GM19043 (cell line): ENCODE results near the gene RIC3.

Experiments
- ATAC-seq: cut with Tn5 transposase; IDR thresholded peaks from one replicate; pipeline ENCODE4 v1.9.1; 2021; ENCODE audit warnings: low read depth; ENCODE audit not compliant: unreplicated experiment

The RIC3 gene, protein sequence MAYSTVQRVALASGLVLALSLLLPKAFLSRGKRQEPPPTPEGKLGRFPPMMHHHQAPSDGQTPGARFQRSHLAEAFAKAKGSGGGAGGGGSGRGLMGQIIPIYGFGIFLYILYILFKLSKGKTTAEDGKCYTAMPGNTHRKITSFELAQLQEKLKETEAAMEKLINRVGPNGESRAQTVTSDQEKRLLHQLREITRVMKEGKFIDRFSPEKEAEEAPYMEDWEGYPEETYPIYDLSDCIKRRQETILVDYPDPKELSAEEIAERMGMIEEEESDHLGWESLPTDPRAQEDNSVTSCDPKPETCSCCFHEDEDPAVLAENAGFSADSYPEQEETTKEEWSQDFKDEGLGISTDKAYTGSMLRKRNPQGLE

DNA sequence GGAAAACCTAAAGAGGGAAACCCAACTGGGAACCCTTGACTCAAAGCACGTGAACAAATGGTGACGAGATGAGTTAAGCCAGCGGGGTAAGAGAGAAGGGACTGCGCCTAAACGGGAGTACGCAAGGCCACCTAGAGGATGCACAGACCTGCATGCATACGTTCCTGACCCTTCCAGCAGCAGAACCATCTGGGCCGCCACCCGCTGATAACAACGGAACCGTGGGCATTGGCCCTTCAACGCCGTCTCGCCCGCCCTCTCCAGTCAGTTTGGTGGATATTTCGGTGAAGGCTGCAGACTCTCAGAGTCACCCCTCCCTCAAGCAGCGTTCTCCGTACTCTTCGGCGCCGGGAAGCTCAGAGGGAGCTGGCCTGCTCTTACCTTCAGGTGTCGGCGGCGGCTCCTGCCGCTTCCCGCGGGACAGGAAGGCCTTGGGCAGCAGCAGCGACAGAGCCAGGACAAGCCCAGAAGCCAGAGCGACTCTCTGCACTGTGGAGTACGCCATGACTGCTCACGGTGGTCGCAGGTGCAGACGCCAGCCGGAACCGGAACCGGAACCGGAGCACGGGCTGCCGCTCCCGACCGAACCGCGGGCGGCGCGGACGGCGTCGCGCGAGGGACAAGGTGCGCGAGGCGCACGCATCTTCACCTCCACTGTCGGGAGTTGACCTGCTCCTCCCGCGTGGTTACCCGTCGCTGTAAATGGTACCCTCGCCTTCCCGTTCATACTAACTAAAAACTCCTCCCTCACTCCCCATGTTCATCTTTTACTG lies at the start of gene RIC3:
TSS of gene RIC3 (minus strand) at position 541 of the 773 bp plus-strand sequence. CDS start at position 505, 36 bp downstream.
- ATAC-seq, result peak; percentile 47

DNA sequence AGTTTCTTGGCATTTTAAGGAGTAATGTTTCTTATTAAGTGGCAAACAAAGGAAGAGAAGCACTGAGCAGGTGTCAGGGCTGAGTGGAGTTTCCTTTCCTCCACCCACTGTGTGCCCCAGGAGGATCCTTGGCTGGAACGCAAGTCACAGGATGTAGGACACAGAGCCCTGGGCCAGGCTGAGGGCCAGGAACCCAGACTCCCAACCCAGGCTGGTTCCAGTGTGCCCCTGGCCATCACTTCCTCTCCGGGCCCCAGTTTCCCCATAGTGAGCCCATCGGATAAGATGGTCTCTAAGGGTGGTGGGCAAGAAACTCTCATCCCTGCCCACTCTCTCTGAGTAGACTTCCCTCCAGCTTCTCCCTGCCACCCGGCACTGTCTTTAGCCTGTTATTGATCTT lies 49.6 kb upstream of the RIC3 start:
- ATAC-seq, result no peak

DNA sequence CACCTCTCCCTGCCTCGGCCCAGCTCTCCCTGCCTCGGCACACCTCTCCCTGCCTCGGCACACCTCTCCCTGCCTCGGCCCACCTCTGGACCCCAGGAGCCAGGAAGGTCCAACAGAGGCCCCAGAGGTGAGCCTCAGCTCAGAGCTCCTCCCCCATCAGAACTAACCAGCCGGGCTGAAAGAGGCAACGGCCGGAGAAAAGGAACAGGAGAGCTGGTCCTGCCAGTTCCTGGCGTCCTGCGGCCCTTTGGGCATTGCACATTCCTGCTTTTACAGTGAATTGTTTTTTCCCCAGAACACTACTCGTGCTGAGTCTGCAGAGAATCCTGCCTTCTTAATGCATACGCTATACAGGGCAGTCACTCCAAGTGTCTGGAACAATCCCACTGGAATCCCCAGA lies 49.1 kb upstream of the RIC3 start:
- no peak for ATAC-seq

DNA sequence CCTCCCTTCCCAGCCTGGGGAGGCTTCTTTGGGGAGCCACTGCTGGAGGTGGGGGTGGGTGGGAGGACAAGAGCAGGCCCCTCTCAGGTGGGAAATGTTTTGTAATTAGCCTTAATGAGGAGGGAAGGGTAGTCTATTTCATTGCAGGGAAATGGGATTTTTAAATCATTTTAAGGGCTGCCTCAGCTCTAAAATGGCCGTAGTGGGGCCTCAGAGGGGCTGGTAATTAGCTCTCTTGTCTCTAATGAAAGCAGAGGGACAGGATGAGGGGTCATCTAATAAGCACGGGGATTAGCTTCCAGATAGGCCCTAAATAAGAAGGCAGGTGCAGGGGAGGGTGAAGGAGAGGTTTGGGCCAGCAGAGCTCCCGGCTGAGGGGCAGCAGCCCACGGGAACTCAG lies 48.3 kb upstream of the RIC3 start:
- ATAC-seq, result no peak

DNA sequence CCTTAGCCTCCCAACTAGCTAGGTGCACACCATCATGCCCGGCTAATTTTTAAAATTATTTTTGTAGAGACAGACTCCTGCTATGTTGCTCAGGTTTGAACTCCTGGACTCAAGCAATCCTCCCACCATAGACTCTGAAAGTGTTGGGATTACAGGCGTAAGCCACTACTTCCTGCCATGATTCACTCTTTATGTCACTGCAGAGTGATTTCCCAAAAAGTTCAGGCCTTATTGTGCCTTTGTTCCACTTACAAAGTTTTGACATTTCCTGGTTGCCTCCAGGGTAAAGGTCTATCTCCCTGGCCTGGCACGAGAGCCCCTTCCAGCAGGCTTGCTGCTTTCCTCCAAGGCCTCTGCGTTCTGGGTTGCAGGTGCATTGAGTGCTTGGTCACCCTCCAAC lies 44.6 kb upstream of the RIC3 start:
- ATAC-seq, result no peak

DNA sequence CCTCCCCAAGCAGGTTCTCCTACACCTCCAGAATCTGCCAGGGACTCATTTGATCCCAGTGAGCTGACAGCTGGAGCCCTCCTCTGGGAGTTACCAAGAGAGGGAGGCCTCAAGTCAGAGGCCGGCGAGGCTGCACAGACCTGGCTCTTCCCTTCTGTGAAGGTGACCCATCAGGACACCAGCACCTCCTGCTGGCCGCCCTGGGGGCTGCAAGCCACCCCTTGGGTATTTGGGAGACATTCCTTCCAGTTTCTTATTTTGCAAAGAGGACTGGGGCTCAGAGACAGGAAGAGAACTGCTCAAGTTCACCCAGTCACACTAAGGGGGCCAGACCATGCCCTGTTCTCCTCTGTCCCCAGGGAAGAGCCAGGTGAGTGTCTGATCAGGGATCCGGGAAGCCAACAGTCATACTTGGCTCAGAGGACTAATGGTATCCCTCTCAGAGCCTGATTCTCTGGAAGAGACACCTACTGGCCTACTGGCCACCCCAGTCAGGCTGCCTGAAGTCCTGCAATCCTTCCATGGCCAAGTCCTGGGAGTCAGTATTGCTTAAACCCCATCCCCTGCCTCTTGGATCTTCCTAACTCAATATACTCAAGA lies 40.5 kb upstream of the RIC3 start:
- ATAC-seq, result no peak

DNA sequence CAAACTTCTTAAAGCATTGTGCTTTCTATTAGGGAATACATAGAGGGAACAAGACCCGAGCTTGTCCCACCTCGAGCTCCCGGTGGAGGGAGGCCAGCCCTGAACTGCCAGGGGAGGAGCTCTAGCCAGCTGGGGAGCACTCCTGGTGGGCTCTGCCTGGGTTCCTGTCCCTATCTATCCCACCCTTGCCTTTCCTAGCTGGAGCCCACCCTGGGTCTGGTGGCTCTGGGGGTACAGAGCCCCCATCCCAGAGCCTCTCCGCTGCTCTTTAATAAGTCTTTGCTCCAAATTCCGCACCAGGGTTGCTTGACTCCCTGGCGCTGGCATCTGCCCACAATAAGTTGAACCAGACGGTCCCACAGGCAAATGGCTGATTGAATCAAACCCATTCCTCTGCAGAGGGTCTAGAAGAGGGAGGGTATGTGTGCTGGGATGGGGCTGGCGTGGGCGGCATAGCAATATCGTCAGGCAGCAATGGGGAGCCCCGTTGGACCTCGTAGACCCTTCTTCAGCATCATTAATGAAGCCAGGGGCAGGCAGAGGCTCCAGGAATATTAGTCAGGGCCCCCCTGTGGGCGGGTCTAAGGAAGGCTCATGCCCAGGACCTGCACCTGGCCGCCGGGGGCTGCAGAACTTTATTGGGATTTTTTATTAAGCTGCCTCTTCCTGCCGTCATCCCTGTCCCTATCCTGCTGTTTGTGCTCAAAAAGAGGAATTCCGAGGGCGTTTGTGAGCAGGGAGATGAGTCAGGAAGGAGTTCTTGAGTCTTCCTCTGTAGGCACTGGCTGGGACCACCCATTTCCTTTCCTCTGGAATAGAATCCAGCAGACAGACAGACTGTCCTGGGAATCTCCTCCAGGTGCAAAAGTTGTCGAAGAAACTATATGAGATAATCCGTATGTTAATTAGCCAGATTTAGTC lies 38.5 kb upstream of the RIC3 start:
- ATAC-seq, result no peak

DNA sequence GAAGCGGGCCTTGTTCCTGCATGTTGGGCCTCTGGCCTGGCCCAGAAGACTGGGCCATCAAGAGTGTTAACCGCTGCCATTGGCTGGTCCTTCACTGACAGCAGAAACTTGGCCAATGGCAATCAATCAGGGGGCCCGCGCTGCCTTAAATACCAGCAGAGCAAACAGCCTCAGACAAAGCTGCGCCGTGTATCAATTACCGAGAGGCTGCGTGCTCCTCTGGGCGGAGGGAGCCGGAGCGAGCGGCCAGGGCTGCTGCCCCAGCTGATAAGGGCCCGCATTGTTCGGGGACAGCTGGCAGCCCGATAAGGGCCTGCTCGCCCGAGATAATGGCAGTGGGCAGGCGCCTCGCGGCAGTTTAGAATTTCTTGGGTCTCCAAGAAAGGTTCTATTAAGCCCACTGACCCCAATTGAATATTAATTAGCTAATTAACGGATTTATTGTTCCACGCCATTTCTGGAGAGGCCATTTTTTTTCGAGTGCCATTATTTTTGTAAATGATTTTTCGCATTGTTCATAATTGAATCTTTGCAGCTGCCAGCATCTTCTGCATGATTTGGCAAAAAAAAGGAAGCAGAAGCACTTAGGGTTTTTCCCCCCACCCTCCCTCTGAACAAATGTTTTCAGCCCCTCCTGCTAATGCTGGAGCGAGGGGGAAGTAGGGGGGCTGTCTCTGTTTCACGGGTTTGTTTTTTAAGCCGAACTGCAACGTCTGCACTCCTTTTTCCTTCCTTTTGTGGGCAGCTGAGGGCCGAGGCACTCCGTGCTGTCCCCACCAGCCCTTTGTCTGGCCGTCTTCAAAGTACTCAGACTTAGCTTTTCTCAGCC lies 37.6 kb upstream of the RIC3 start:
- no peak for ATAC-seq

DNA sequence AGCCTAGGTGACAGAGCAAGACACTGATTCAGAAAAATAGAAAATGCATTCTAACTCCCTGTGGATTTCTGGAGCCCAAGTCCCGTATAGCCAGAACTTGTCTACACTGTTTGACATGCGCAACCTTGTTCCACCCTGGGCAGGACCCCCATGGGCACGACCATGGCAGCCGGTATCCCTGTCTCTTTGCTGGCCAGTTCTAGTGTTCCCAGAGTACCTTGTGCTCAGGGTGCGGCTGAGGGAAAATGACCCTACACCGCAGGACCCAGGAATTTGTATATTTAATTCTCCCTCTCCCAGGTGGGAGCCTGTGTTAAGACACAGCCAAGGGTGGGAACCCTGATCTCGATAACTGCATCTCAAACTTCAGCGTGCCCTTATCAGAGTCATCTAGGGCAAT lies 36.7 kb upstream of the RIC3 start:
- no peak for ATAC-seq

DNA sequence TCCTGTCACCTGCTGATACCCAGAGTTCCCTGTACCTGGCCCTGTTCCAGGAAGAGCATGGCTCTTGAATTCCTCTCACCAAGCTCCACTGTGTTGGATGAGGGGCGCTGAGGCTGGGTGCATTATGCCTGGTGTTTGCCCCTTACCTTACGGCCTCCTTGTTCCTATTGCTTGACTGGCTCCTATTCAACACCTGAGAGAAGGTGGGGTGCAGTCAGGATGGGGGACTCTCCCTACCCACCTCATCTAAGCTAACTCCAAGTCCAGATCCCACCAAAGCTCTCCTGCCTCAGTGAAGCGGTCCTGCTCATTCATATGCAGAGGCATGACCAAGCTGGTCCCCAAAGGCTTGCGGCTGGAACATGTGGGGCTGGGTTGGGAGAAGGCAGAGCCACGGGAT lies 35.8 kb upstream of the RIC3 start:
- ATAC-seq, result no peak

DNA sequence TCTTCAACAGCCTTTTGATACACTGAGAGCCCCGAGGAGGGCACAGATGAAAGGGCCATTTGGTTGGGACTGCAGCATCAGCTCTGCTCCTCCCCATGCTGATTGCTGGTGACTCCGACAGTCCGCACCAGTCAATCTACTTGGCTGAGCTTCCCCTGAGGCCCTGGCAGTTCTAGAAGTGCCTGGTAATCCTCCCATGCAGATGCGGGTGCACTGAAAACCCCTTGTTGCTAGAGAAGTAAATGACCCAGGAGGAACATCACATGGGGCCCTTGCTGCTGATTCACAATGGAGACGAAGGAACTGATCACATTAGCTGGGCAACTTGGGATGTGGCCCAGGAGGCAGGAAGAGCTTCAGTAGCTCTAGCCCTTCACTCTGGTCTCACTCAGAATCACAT lies 35.2 kb upstream of the RIC3 start:
- ATAC-seq, result no peak

DNA sequence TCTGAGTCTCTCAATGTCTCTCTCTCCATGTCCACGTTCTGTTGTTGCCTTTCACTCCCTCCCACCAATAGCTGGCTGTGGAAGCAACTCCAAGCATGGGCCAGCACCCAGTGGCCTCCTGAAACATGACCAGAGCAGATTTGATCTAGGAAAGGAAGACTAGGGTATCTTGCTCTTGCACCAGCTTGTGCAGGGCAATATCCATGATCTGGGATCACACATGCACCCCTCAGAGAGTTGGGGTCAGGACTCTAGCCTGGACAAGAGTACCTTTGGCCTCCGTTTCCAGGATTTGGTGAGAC lies 34.5 kb upstream of the RIC3 start:
- ATAC-seq, result no peak

DNA sequence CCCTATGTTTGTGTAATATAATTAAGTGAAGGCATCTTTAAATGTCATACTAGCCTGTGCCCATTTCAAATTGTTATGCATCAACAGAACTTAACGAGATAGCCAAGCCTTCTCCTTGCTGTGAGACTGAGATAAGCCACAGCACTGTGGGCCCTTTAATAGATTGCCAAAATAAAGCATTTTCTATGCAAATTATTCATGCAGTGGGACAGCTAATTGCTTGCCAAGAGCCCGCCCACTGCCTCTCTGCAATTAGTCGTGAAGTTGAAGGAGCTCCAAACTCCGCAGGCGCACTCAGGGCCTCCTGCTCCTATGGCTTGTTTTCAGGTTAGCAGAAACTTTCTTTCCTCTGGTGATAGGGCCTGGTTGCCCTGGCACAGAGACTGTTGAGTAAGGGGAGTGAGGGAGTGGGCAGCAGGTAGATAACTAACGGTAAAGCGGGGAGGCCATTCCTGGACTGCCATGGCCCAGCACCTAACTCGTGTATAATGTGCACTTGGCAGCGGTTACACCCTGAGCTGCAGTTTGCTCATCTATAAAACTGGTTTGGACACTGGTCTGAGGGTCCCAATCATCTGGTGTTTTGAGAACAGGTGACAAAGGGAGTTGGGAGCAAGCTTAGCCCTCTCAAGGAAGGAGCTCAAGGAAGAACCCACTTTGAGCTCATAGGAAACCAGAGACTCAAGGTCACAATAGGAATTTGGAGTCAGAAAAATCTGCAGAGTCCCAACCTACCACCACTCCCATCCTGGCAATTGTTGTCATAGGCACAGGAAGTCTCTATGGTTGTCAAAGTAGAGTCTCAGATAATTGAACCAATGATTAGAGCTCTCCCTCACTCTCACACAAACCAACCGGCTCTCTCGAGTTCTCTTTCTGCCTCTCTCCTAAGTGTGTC lies 33.9 kb upstream of the RIC3 start:
- ATAC-seq, result no peak

DNA sequence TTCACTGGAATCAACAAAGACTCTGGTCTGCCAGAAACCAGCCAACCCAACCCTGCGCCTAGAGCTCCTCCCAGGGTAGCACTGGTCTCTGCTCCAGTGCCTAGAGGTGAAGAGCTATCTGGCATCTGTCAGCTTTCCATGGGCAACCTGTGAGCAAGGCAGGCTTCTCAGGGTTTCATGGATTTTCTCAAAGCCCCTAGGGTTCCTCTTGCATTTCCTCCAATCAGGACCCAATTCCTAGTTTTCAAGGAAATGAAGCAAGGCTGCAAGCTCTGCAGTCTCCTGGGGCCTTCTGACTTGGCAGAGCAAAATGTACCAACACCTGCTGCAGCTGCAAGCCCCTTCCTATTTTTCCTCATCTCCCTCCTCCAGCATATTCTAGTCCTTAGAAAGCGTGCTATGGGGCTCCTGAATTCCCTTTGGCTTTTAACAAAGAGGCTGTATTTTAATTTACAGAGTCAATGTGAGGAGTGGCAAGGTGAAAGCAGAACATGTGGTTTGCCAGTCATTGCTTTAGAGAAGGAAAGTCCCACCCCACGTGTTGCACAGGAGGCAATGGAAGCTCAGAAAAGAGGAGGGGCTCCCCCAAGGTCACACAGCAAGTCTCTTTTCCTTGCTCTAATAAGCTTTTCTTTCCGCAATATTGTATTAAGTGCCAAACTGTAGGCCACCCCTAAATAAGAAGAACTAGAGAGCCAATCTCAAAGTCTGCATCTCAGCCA lies 33.0 kb upstream of the RIC3 start:
- ATAC-seq, result no peak

DNA sequence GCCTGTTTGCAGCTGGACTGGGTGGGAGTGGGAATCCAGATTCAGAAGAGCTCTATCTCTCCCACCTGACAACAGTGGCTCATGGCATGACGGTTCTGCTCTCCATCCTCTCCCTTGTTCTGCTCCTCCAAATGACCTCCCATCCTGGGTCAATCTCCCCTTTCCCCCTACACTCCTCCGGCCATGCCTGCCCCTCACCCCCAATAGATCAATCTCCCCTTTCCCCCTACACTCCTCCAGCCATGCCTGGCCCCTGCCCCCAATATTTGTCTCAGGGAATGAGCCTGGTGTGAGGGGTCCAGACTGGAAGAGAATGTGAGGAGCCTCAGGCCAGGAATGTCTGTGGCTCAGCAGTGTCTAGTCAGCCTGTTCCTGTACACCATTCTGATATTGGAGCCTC lies 30.9 kb upstream of the RIC3 start:
- no peak for ATAC-seq

DNA sequence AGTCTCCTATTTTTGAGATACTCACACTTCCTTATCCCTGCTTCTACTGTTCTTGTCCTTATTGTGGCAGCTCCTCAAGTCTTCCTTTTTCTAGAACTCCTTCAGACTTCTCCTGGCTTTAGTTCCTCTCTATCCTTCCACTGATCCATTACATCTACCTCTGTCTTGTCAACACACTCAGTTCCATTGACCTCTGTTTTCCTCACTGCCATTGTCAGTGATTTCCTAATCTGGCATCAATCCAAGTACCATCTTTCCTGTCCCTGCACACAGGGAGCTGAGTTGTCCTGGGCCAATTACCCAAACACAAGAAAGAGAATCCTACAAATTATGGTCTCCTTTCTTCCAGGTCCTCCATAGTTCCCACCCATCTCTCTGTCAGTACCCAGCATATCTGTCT lies 27.9 kb upstream of the RIC3 start:
- ATAC-seq, result no peak

DNA sequence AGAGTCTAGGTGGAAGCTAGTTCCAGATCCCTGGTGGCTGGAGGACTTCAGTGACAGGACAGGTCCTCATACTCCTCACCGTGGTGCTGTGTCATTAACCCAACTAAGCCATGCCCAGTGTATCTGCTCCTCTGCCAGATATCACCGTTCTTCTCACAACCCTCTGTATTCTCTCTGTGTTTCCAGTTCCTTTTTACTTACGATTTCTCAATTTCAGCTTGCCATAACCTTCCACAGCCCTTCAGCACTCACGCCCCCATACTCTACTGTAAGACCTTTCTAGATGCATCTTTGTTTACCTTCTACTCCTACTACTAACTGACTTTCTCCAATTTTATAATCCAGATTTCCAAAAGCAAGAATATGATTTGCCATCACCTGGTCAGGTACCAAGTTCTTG lies 26.1 kb upstream of the RIC3 start:
- no peak for ATAC-seq

DNA sequence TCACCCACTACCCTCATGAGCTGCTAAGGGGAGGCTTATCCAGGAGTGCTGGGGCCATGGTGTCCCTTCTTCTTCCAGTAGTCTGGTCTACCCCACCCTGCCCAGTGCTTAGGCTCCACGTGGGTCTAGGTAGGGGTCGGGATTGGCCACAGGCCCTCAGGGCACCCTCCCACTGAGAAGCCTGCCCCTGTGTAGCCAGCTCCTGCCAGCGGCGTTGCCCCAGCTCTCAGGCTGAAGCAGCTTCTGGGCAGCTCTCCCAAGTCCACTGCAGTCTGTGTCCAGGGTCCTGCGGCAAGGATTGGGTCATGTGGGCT lies 24.0 kb upstream of the RIC3 start:
- ATAC-seq, result no peak
